GM12873 (cell line): ENCODE data around the gene OR6B3.

Experiments used
- TF ChIP-seq, protein P1 (sequence below): IDR thresholded peaks from 2 replicates; pipeline ENCODE4 v1.5.1; 2012; ENCODE audit warnings: low read depth, mild to moderate bottlenecking, moderate library complexity, low read length, control low read depth; ENCODE audit not compliant: insufficient read depth; ENCODE audit errors: missing control alignments

OR6B3 gene

DNA sequence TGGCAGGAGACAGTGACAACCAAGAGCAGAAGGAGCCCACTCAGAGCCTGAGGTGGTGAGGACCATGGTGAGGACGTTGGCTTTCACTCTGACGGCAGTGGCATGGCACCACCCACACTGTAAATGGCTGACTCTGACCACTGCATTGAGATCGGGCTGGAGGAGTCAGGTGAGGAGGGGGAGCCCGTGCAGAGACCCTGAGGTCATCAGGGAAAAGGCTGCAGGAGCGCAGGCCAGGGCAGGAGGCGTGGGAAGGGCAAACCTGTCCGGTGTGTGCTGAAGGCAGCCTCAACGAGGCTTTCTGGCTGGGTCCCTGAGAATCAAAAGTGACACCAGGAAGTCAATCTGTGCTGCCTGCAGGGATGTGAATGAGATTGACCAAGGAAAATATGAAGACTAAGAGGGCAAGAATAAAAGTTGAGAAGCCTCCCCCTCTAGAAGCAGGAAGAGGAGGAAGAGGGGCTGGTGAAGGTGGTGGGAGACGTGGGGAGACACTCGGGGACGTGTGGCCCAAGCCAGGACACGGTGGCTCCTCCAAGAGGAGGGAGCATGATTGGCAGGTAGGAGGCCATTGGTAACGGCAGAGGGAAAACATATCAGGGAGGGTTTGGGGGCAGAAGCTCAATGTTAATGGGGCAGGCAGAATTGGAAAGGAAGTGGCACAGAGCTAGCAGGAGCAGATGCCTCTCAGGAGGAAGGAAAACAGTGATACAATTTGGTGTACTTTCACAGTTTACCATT, 2.0 kb upstream of the OR6B3 start:
- TF ChIP-seq, protein P1, sequence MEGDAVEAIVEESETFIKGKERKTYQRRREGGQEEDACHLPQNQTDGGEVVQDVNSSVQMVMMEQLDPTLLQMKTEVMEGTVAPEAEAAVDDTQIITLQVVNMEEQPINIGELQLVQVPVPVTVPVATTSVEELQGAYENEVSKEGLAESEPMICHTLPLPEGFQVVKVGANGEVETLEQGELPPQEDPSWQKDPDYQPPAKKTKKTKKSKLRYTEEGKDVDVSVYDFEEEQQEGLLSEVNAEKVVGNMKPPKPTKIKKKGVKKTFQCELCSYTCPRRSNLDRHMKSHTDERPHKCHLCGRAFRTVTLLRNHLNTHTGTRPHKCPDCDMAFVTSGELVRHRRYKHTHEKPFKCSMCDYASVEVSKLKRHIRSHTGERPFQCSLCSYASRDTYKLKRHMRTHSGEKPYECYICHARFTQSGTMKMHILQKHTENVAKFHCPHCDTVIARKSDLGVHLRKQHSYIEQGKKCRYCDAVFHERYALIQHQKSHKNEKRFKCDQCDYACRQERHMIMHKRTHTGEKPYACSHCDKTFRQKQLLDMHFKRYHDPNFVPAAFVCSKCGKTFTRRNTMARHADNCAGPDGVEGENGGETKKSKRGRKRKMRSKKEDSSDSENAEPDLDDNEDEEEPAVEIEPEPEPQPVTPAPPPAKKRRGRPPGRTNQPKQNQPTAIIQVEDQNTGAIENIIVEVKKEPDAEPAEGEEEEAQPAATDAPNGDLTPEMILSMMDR, result no peak

DNA sequence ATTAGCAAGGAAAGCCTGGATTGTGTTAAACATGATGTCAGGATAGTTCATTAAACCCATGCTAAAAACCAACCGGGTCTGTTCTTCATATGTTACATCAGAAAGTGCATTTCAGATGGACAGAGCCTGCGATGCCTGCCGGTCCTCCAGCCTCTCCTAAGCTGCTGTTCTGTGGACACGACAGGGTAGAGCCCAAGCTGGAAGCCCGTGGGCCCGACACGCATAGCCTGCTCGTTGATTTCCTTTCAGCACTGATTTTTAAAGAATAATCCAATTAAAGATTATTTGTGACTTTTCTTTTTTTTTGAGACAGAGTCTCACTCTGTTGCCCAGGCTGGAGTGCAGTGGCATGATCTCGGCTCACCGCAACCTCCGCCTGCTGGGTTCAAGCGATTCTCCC, 797 bp downstream of the OR6B3 start:
- TF ChIP-seq, protein P1, result no peak

DNA sequence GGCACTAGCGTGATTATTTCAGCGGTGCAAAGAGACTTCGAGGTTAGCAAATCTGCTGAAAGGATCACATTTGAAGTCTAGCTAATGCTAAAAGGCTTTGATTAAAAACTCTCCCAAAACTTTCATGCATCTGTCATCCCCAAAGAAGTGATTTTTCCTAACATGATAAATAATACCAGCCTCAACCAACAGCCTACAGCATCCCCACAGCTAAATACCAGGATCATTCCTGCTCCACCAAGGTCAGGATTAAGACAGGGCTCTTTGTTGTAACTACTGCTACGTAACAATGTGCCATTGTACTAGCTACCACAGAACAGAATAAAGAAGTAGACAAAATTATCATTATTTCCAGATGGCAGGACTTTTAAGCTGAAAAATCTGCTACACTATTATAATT, 1.6 kb downstream of the OR6B3 start:
- TF ChIP-seq, protein P1, result no peak

DNA sequence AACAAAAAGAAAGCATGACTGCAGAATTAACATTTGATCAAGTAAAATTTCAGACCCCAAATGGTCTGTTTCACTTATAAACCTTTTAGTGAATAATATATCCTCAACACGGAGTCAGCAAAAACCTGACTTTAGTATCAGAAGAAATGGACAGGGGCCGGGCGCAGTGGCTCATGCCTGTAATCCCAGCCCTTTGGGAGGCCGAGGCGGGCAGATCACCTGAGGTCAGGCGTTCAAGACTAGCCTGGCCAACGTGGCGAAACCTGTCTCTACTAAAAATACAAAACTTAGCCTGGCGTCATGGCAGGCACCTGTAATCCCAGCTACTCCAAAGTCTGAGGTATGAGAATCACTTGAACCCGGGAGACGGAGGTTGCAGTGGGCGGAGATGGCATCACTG, 3.0 kb downstream of the OR6B3 start:
- TF ChIP-seq, protein P1, result no peak

DNA sequence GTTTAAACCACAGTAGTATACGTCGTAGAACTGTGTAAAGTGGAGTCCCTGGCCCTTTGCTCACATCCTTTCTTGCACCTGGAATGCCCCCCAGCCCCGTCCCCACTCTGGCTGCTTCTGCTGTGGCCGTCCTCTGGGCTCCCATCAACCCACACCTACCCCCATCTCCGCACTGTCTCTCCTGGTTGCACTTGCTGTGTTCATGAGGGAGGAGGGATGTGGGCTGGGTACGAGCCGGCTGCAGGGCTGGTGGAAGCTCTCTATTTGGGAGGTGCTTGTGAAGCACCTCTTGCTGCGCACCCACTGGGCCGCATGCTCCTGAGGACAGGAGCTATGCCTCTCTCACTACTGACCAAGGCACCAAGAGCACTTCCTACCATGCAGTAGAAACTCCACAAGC, 5.1 kb downstream of the OR6B3 start:
- TF ChIP-seq, protein P1, result no peak

DNA sequence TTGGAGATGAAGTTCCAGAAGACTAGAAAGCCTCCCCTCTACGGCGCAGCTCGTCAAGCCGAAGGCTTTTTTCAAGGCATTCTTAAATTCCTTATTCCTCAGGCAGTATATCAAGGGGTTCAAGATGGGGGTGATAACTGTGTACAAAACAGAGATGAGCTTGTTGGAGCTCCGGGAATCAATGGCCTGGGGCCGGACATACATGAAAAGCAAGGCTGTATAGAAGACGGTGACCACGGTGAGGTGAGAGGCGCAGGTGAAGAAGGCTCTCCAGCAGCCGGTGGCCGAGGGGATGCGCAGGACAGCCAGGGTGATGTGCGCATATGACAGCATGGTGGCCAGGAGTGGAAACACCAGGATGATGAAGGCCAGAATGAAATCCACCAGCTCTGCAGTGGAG, 8.2 kb downstream of the OR6B3 start:
- TF ChIP-seq, protein P1, result no peak

DNA sequence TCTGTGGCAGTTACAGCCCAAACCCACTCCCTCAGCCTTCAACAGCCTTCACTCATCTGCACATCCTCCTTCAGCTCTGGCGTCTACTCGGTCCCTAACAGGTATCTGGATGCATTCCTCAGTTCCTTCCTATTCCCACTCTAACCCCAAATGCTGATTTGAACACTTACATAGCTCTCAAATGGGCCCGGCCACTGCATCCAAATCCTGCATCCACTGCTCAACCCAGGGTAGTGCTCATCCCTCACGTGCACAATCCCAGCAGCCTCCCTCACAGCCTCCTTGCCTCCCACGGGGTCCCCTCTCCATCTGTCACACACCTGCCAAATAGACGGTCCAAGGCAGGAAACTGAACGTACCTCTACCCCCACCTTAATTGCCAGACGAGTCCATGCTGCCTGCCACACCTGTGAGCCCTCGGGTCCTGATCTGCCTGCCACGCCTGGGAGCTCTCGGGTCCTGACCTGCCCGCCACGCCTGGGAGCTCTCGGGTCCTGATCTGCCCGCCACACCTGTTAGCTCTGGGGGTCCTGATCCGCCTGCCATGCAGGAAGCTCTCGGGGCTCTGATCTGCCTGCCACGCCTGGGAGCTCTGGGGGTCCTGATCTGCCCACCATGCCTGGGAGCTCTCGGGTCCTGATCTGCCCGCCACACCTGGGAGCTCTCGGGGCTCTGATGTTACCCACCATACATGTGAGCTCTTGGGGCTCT, 9.9 kb downstream of the OR6B3 start:
- TF ChIP-seq, protein P1, result no peak
